GM19467 (cell line): ENCODE data around the gene TVP23C.
"Not testable (repeated sequence)": the region's sequence is repeated elsewhere in the genome, so short reads cannot be mapped to it uniquely, and the experiment has no call there.

Experiments used
- ATAC-seq: cut with Tn5 transposase; IDR thresholded peaks from one replicate; pipeline ENCODE4 v1.9.1; 2021; ENCODE audit warnings: mild to moderate bottlenecking, moderate library complexity; ENCODE audit not compliant: unreplicated experiment

The TVP23C gene

DNA sequence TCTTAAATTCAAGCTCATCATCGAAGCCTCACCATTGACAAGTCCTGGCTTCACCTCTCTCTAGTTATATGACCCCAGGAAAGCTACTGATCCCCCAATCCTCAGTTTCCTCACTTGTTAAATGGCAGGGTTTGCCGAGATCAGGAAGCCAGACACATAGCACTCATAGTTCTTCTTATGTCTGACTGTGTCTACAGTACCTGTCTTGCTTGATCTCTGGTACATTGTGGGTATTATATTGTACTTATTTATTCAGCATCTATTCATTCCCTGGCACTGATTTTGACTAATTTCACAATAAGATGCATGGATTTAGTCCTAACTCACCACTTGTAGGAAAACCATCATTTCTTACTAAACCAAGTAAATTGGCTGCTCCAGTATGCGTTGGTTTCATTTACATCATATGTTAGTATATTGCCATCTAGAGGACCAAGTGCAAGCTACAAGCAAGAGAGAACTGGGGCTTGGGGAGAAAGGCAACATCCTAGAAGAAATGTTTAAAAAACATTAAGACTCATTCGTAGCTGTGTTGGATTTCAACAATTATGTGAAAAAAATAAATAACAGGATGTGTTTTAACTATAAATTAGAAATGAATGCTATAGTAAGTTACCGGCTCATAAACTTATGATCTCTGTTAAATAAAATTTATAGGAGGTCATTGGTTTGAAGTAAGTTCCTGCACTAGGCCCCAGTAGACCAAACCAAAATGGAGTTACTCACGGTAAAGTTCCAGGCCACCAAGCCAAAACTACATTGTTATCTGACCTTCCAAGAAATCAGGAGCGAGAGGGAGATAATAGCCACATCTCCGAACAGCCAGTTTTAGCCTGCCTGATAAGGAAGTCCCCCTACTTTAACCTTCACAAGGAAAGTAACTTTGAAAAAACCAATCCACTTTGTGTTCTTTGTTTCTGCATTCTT is 36.7 kb downstream of the TVP23C start:
- not testable (repeated sequence) for ATAC-seq

DNA sequence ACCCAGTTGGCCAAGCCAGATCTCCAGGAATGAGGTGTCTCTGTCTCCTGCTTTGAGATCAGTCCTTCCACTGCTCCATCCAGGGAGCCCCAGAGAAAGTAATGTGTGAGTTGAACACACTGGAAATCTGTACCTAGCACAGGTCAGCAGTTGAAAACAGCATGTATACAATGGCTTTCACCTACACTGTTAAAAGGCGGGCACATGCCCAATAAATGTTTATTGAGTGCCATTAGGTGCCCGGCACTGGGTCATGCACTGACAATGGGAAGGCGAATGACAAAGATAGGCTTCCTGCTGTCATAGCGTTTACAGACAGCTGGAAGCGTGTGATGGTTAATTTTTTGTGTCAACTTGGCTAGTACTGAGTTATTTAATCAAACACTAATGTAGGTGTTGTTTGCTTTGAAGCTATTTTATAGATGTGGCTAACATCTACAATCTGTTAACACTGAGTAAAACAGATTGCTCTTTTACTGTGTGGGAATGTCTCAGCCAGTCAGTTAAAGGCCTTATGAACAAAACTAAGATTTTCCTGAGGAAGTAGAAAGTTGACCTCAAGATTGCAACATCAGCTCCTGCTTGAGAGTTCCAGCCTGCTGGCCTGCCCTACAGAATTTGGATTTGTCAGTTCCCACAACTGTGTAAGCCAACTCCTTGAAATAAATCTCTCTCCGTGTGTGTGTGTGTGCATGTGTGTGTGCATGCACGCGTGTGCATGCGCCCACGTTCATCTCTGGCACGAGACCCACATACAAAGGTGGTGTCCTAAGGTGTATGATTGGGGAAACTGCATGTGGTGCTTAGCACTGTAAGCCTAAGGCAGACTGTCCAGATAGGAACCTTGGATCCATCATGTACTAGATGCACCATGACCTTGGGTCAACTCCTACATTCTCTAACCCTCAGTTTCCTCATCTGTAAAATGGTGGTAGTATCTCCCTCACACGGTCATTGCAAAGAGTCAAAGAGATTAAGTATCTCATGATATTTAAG is 38.0 kb downstream of the TVP23C start:
- not testable (repeated sequence) for ATAC-seq

GRCh38 chr17:15516150-15516549 is 47.1 kb downstream of the TVP23C start:
- no peak for ATAC-seq

DNA sequence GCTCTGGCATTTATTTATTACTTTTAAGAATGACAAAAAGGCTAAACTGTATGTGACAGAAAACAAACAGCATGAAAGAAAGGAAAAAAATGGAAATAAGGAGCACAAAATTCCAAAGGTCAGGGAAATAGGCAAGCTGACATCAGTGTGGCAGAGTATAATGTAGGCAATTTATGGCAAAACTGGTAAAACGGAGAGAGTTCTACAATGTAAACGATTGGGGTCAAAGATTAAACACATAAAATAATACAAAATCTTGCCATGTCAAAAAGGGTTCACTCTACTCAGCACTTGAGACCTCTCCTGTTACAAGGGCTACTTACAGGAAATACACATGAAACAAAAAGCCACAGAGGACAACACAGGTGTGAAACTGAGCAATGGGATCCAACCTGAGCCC is 48.8 kb downstream of the TVP23C start:
- no peak for ATAC-seq

GRCh38 chr17:15513856-15514459 is 49.3 kb downstream of the TVP23C start:
- ATAC-seq: no peak

DNA sequence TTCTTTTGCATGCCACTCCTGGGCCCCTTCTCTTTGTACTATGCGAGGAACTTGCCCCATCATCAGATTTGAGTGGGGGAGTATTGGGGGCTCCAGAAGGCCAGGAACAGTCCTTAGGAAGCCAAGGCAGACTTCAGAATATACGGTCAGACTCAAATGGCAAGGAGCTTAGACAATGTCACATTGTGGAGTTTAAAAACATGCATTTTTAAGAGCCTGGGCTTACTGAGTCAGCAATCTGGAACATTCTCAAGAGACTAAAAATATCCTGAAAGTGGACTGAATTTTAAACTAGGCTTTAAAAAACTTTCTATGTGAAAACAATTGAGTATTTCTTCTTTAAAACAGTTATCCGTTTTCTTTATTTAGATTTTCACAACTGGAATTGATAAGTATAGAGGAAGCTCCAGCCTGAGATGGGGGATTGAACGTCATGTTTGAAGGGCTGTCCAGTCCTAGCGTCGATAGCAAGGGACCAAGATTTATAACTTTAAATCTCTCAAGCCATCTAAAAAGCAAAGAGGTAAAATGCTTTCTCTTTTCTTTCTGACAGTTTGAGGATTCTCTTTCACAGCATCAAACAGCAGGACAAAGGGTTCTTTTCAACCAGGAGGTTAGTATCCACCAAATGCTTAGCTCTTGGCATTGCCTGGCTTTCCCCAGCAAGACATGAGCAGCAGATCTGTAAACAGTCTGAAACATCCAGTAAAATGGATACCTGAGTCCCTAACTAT is 50.1 kb downstream of the TVP23C start:
- no peak for ATAC-seq

DNA sequence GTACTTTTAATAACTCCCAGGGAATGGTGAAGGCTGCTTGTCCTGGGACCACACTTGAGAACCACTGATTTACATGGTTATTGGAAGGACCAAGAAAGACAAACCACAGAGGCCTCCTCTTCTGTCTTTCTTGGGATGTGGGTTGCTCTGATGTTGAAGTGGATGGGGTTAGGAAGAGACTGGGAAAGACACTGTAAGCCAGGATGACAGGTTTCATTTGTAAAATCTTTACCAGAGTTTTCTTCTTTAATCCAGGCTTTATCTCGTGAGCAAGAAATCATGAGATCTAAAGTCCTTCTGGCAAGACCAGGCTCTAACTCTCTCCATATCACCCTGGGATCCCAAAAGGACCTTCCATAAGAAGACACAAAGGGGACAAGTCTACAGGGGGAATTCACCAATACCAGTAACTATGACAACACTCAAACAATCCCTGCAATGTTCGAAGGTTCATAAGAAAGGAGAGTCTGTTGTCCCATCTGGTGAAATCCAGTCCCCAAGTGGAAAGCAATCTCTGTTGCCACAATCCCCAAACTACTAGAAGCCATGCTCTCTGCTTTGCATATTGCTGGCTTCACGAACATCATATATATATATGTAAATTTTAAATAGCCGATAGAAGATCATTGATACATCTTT is 51.1 kb downstream of the TVP23C start:
- no peak for ATAC-seq

DNA sequence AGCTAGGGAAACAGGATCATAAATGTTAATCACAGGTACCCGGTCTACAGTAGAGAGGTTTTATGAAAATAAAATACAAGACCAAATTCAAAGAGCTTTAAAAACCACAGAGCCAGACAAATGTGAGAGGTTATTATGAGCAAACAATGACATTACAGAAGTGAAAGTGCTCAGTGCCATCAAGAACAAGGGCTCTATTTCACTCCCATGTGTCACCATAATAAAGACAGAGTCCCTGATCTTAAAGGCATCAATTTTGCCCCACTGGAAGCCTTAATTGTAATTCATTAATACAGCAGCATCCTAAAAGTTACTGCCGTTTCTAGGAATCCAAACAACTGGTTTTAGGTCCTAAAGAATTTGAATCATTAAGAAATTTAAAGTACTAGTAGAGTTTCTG is 52.1 kb downstream of the TVP23C start:
- ATAC-seq: no peak

GRCh38 chr17:15510361-15510760 is 52.9 kb downstream of the TVP23C start:
- ATAC-seq: no peak

- no peak for ATAC-seq
These were observed 54.2 kb downstream of the TVP23C start for GRCh38 chr17:15509095-15509494.

DNA sequence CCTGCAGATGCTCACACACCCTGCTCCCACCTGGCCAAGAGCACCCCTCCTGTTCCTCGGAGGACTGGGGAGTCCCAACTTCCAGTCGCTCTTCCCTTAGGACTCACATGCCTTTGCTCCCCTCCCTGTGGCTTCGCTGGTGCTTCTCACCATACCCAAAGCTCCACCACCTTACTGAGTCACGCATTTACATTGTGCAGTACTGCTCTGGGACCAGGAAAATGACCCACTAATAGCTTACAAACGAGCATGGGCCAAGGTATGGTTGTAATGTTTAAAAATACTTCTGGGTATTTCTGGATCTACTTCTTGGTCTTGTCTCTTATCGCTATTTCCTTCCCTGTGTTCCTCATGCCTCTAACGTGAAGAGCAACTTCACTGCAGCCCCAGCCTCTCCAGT is 54.8 kb downstream of the TVP23C start:
- no peak for ATAC-seq

GRCh38 chr17:15507896-15508295 is 55.4 kb downstream of the TVP23C start:
- ATAC-seq: no peak

DNA sequence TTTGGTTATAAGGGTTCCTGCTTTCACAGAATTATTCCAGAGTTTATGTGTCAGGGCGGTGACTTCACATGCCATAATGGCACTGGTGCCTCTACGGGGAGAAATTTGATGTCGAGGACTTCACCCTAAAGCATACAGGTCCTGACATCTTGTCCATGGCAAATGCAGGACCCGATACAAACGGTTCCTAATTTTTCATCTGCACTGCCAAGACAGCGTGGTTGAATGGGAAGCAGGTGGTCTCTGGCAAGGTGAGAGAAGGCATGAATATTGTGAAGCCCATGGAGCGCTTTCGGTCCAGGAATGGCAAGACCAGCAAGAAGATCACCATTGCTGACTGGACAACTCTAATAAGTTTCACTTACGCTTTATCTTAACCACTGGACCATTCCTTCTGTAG is 56.3 kb downstream of the TVP23C start:
- ATAC-seq: no peak

- not testable (repeated sequence) for ATAC-seq
These were observed 57.6 kb downstream of the TVP23C start for GRCh38 chr17:15505708-15506107.

DNA sequence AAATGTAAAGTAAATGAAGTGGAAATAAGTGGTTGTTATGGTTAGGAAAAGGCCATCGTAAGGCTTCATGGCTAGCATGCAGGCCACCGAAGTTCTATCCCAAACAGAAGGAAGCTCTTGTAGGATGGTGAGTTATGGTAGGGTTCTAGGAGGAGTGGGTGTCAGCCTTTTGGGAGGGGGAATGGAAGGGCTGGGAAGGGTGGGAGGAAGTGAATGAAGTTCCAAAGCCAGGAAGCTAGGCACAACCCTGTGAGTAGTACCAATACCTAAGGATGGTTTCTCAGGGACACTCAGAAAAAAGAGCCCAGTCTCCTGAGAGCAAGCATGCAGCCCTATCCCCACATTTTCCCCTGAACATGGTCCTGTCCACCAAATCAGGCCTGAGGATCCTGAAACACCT is 59.6 kb downstream of the TVP23C start:
- ATAC-seq: no peak

- peak; percentile 83 for ATAC-seq
These were observed 60.7 kb downstream of the TVP23C start for GRCh38 chr17:15502369-15503112.

DNA sequence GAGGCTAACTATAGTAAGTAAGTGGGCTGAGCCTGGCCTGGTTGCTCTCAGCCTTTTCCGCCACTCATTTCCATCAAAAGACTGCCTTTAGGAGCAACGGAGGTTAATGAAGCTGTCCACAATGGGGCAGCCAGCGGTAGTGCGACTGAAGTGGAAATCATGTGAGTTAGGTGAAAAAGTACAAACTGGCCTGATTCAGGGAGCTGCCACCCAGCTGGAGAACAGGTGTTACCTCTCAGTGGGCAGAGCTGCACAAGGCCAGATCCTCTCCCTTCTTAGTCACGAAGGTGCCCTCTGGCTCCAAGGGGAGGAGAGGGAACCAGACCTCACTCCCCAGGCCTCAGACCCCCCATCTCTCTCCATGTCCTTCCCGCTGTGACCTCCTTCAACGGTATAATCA is 61.5 kb downstream of the TVP23C start:
- no peak for ATAC-seq

GRCh38 chr17:15501282-15501681 is 62.0 kb downstream of the TVP23C start:
- ATAC-seq: no peak

DNA sequence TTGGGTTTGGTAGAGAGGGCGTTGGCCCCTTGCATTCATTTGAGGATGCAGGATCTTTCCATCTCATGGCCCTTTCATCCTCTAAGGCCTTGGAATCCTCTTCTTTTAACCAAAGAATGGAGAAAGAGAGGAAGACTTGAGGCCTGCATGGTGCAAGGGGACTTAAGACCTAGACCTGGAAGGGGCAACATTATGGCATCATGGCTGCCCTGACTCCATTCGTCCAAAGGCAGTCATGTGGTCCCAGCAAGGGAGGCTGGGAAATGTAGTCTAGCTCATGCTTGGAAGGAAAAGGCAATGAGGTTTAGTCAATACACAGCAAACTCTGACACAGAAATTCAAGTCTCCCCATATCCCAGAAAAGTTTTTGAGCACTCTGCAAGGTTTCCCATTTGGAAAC is 65.2 kb downstream of the TVP23C start:
- no peak for ATAC-seq
